Measurements from ENCODE around the gene KIAA1614.
"Not testable (repeated sequence)": the region's sequence is repeated elsewhere in the genome, so short reads cannot be mapped to it uniquely, and the experiment has no call there.

The KIAA1614 gene

DNA sequence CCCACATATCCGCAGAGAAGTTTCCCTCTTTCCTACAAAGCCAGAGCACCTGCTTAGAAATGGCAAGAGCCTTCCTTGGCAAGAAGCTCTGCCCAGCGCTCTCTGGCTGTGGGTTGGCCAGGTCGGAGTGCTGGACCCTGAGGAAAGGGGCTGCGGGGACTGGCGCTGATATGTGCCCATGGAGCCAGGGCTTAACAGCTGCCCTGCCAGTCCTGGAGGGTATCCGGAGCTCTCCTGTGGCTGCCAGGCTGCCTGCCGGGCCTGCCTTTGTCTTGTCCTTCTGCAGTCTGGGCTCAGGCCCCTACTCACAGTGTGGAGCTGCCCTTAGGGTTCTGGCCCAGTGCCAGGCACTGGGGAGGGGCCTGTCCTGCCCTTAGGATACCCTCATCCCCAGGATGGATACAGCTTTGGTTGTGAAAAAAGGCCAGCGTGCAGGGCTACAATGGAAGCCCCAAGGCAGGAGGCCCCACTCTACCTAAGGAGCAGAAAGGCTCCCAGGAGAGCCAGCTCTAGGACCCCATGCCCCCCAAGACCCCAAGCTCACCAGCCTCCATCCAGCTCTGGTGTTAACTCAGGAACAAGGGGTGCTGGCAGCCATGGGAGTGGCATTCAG lies 43.4 kb downstream of the KIAA1614 start:
- H3K4me3 ChIP-seq (ENCODE audit: low read depth, low read length): no peak overlapping the region
- H3K27ac ChIP-seq: no peak overlapping the region
- DNase-seq: no peak
- no peaks in the 10 kb centered on the region for H3K36me3 ChIP-seq
- H3K27me3 ChIP-seq (ENCODE audit: insufficient read depth, low read depth, severe bottlenecking): no peaks in the 10 kb centered on the region
- H3K9me3 ChIP-seq (ENCODE audit: severe bottlenecking): no peaks in the 10 kb centered on the region
- TF ChIP-seq CTCF (IDR thresholded peaks at IDR 0.05; ENCODE audit: low read depth, low read length): no peak

DNA sequence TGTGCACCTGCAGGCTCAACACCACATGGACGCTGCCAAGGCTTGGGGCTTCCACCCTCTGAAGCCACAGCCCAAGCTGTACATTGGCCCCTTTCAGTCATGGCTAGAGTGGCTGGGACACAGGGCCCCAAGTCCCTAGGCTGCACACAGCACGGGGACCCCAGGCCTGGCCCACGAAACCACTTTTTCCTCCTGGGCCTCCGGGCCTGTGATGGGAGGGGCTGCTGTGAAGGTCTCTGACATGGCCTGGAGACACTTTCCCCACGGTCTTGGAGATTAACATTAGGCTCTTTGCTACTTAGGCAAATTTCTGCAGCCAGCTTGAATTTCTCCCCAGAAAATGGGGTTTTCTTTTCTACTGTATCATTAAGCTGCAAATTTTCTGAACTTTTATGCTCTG lies 46.9 kb downstream of the KIAA1614 start:
- not testable (repeated sequence) for H3K36me3 ChIP-seq; H3K27me3 ChIP-seq (ENCODE audit: insufficient read depth, low read depth, severe bottlenecking); H3K4me3 ChIP-seq (ENCODE audit: low read depth, low read length); DNase-seq; H3K9me3 ChIP-seq (ENCODE audit: severe bottlenecking); H3K27ac ChIP-seq

DNA sequence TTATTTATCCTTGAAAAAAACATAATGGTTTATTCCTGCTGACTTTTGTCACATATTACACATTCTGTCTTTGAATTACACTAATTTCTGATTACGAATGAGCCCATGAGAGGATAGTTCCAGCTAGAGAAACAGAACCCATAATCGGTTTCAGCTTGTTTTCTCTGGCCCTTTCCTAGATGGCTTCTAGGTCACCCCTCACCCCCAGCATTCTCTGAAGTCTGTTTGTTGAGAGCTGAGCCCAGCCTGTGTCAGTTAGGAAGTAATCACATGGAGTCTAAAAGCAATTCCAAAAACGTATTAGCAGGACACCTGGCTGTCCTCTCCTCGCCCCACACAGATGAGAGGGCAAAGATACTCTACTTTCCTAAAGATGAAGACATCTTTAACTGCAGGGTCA lies 48.9 kb downstream of the KIAA1614 start:
- no peak for DNase-seq
- H3K27me3 ChIP-seq (ENCODE audit: insufficient read depth, low read depth, severe bottlenecking): no peaks in the 10 kb centered on the region
- H3K4me3 ChIP-seq (ENCODE audit: low read depth, low read length): no peak overlapping the region
- TF ChIP-seq CTCF (IDR thresholded peaks at IDR 0.05; ENCODE audit: low read depth, low read length): no peak
- H3K27ac ChIP-seq: no peak overlapping the region
- no peaks in the 10 kb centered on the region for H3K36me3 ChIP-seq
- H3K9me3 ChIP-seq (ENCODE audit: severe bottlenecking): no peaks in the 10 kb centered on the region

DNA sequence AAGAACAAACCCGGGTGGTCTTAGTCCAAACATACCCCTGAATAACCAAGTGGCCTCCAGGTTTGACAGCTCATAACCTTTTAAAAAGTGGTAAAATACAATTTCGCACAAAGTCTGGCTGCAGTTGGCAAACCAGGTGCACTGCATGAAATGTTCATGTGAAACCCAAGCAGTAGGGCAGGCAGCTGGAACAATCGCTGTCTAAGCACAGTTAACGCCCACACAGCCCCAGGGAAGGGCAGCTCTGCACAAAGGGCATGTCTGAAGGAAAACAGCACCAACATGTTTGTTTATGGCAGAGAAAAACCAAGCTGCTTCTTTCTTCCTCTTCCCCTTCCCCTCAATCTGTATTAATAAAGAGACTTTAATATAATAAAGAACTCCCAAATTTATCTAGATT lies 49.5 kb downstream of the KIAA1614 start:
- Histone ChIP-seq H3K27me3 (ENCODE audit: insufficient read depth, low read depth, severe bottlenecking) (no peaks in the 10 kb centered on the region), H3K4me3 (ENCODE audit: low read depth, low read length) (no peak overlapping the region), H3K9me3 (ENCODE audit: severe bottlenecking) (no peaks in the 10 kb centered on the region), H3K36me3 (no peaks in the 10 kb centered on the region), H3K27ac (no peak overlapping the region)
- no peak for TF ChIP-seq CTCF (IDR thresholded peaks at IDR 0.05; ENCODE audit: low read depth, low read length)
- no peak for DNase-seq

DNA sequence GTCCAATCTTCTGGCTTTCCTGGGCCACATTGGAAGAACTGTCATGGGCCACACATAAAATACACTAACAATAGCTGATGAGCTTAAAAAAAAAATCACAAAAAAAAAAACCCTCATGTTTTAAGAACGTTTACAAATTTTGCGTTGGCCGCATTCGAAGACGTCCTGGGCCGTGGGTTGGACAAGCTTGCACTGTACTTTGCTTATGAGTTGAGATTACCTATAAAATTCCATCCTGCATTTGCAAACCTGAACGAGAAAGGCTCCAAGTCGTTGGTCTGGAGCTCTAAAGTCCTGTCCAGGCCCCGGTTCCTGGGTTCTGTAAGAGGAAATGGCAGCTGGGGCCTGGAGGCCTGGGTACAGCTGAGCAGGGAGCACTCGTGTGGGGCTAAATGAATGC lies 51.4 kb downstream of the KIAA1614 start:
- Histone ChIP-seq H3K27me3 (ENCODE audit: insufficient read depth, low read depth, severe bottlenecking) (no peaks in the 10 kb centered on the region), H3K36me3 (no peaks in the 10 kb centered on the region), H3K9me3 (ENCODE audit: severe bottlenecking) (no peaks in the 10 kb centered on the region), H3K27ac (no peak overlapping the region), H3K4me3 (ENCODE audit: low read depth, low read length) (no peak overlapping the region)
- no peak for DNase-seq
- no peak for TF ChIP-seq CTCF (IDR thresholded peaks at IDR 0.05; ENCODE audit: low read depth, low read length)

DNA sequence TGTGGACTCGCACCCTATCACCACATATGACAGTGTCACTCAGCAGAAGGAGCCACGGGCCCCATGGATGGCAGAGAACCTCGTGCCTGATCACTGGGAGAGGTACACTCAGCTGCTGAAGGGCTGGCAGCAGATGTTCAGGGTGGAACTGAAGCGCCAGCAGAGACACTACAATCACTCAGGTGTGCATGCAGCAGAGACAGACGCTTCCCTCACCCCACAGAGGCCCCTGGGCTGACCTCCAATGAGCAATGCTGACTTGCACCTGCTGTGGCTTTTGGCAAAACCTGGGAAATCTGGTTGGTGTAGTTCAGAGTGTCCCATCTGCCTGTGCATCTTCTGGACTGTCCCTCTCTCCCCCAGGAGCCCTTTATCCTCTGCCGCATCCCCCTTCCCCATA lies 51.9 kb downstream of the KIAA1614 start:
- no peak for DNase-seq
- Histone ChIP-seq H3K27me3 (ENCODE audit: insufficient read depth, low read depth, severe bottlenecking) (no peaks in the 10 kb centered on the region), H3K36me3 (no peaks in the 10 kb centered on the region), H3K27ac (no peak overlapping the region), H3K9me3 (ENCODE audit: severe bottlenecking) (no peaks in the 10 kb centered on the region), H3K4me3 (ENCODE audit: low read depth, low read length) (no peak overlapping the region)
- no peak for TF ChIP-seq CTCF (IDR thresholded peaks at IDR 0.05; ENCODE audit: low read depth, low read length)

Data from WERI-Rb-1 (cell line).